K562 (cell line): ENCODE data around the gene USP17L21. TPM values are rescaled to one million over a fixed set of nuclear protein-coding genes. Genes with fewer than 3 reads are reported as not detected.

Source experiments
- polyA plus RNA-seq, 8 experiments: library from polyadenylated mRNA; depleted of rRNA in 4 of 8; stranded (reverse) in 5 of 8; unstranded in 3 of 8; fragments of >200 nt; fragmentation: Nextera tagmentation in 2 of 8; fragmentation: Illumina TruSeq in 1 of 8; extraction: Ambion mirVana in 2 of 8; extraction: Trizol in 1 of 8; gene quantifications; 2 replicates each; pipeline versions ENCODE4 v1.2.1 to v1.2.3, GENCODE V29; 2011 to 2014; ENCODE audit warnings: inconsistent platforms in 1 of 8, missing spikeins in 1 of 8
- total RNA-seq, 7 experiments: library from RNA; depleted of rRNA in 6 of 7; stranded (reverse); fragments of >200 nt in 6 of 7; fragmentation: Illumina TruSeq in 2 of 7; extraction: Trizol in 2 of 7; gene quantifications; 2 replicates each; pipeline versions ENCODE4 v1.2.1 to v1.2.3, GENCODE V29; 2011 to 2021; ENCODE audit warnings: low replicate concordance in 1 of 7

Gene USP17L21
- total and polyA plus RNA-seq, 9 of the 15 experiments (the other 6 are each of a cell fraction or from before 2014, with no cell fraction given): not detected

Other genes with a start within 250 kb of the USP17L21 start
Only the 7 nearest of the 20 such genes appear.
- not detected in 2 replicates for gene USP17L13, start 38.0 kb upstream of the USP17L21 start, total RNA-seq (2014; rRNA removed)
- gene USP17L13, start 38.0 kb upstream of the USP17L21 start, total RNA-seq (2014; rRNA removed; fragmentation: Illumina TruSeq; extraction: Trizol): not detected in 2 replicates
- not detected in 2 replicates for gene USP17L13, start 38.0 kb upstream of the USP17L21 start, total RNA-seq (2015; rRNA removed; fragmentation: Illumina TruSeq; extraction: Trizol)
- gene USP17L13, start 38.0 kb upstream of the USP17L21 start, total RNA-seq (2021): not detected in 2 replicates
- not detected in 2 replicates for gene USP17L13, start 38.0 kb upstream of the USP17L21 start, polyA plus RNA-seq (2011; rRNA removed)
- gene USP17L13, start 38.0 kb upstream of the USP17L21 start, polyA plus RNA-seq (2014; fragmentation: Illumina TruSeq; extraction: Trizol): not detected in 2 replicates
- gene USP17L13, start 38.0 kb upstream of the USP17L21 start, polyA plus RNA-seq (2014; fragmentation: Nextera tagmentation; extraction: Ambion mirVana): not detected
- not detected in 2 replicates for gene USP17L13, start 38.0 kb upstream of the USP17L21 start, polyA plus RNA-seq (2014; rRNA removed)
- not detected in 2 replicates for gene USP17L15, start 28.5 kb upstream of the USP17L21 start, total RNA-seq (2014; rRNA removed)
- gene USP17L15, start 28.5 kb upstream of the USP17L21 start, total RNA-seq (2014; rRNA removed; fragmentation: Illumina TruSeq; extraction: Trizol): not detected in 2 replicates
- gene USP17L15, start 28.5 kb upstream of the USP17L21 start, total RNA-seq (2015; rRNA removed; fragmentation: Illumina TruSeq; extraction: Trizol): not detected in 2 replicates
- gene USP17L15, start 28.5 kb upstream of the USP17L21 start, total RNA-seq (2021): not detected in 2 replicates
- not detected in 2 replicates for gene USP17L15, start 28.5 kb upstream of the USP17L21 start, polyA plus RNA-seq (2011; rRNA removed)
- gene USP17L15, start 28.5 kb upstream of the USP17L21 start, polyA plus RNA-seq (2014; fragmentation: Illumina TruSeq; extraction: Trizol): not detected in 2 replicates
- gene USP17L15, start 28.5 kb upstream of the USP17L21 start, polyA plus RNA-seq (2014; fragmentation: Nextera tagmentation; extraction: Ambion mirVana): not detected
- gene USP17L15, start 28.5 kb upstream of the USP17L21 start, polyA plus RNA-seq (2014; rRNA removed): not detected in 2 replicates
- not detected in 2 replicates for gene USP17L17, start 19.0 kb upstream of the USP17L21 start, total RNA-seq (2014; rRNA removed)
- gene USP17L17, start 19.0 kb upstream of the USP17L21 start, total RNA-seq (2014; rRNA removed; fragmentation: Illumina TruSeq; extraction: Trizol): not detected in 2 replicates
- gene USP17L17, start 19.0 kb upstream of the USP17L21 start, total RNA-seq (2015; rRNA removed; fragmentation: Illumina TruSeq; extraction: Trizol): not detected in 2 replicates
- gene USP17L17, start 19.0 kb upstream of the USP17L21 start, total RNA-seq (2021): not detected in 2 replicates
- not detected in 2 replicates for gene USP17L17, start 19.0 kb upstream of the USP17L21 start, polyA plus RNA-seq (2011; rRNA removed)
- not detected in 2 replicates for gene USP17L17, start 19.0 kb upstream of the USP17L21 start, polyA plus RNA-seq (2014; fragmentation: Illumina TruSeq; extraction: Trizol)
- not detected for gene USP17L17, start 19.0 kb upstream of the USP17L21 start, polyA plus RNA-seq (2014; fragmentation: Nextera tagmentation; extraction: Ambion mirVana)
- gene USP17L17, start 19.0 kb upstream of the USP17L21 start, polyA plus RNA-seq (2014; rRNA removed): not detected in 2 replicates
- gene USP17L18, start 14.2 kb upstream of the USP17L21 start, total RNA-seq (2014; rRNA removed): not detected in 2 replicates
- not detected in 2 replicates for gene USP17L18, start 14.2 kb upstream of the USP17L21 start, total RNA-seq (2014; rRNA removed; fragmentation: Illumina TruSeq; extraction: Trizol)
- not detected in 2 replicates for gene USP17L18, start 14.2 kb upstream of the USP17L21 start, total RNA-seq (2015; rRNA removed; fragmentation: Illumina TruSeq; extraction: Trizol)
- not detected in 2 replicates for gene USP17L18, start 14.2 kb upstream of the USP17L21 start, total RNA-seq (2021)
- gene USP17L18, start 14.2 kb upstream of the USP17L21 start, polyA plus RNA-seq (2011; rRNA removed): not detected in 2 replicates
- gene USP17L18, start 14.2 kb upstream of the USP17L21 start, polyA plus RNA-seq (2014; fragmentation: Illumina TruSeq; extraction: Trizol): not detected in 2 replicates
- not detected for gene USP17L18, start 14.2 kb upstream of the USP17L21 start, polyA plus RNA-seq (2014; fragmentation: Nextera tagmentation; extraction: Ambion mirVana)
- not detected in 2 replicates for gene USP17L18, start 14.2 kb upstream of the USP17L21 start, polyA plus RNA-seq (2014; rRNA removed)
- gene USP17L19, start 9.5 kb upstream of the USP17L21 start, total RNA-seq (2014; rRNA removed): not detected in 2 replicates
- not detected in 2 replicates for gene USP17L19, start 9.5 kb upstream of the USP17L21 start, total RNA-seq (2014; rRNA removed; fragmentation: Illumina TruSeq; extraction: Trizol)
- gene USP17L19, start 9.5 kb upstream of the USP17L21 start, total RNA-seq (2015; rRNA removed; fragmentation: Illumina TruSeq; extraction: Trizol): not detected in 2 replicates
- gene USP17L19, start 9.5 kb upstream of the USP17L21 start, total RNA-seq (2021): not detected in 2 replicates
- not detected in 2 replicates for gene USP17L19, start 9.5 kb upstream of the USP17L21 start, polyA plus RNA-seq (2011; rRNA removed)
- gene USP17L19, start 9.5 kb upstream of the USP17L21 start, polyA plus RNA-seq (2014; fragmentation: Illumina TruSeq; extraction: Trizol): not detected in 2 replicates
- gene USP17L19, start 9.5 kb upstream of the USP17L21 start, polyA plus RNA-seq (2014; fragmentation: Nextera tagmentation; extraction: Ambion mirVana): not detected
- gene USP17L19, start 9.5 kb upstream of the USP17L21 start, polyA plus RNA-seq (2014; rRNA removed): not detected in 2 replicates
- not detected in 2 replicates for gene USP17L20, start 4.7 kb upstream of the USP17L21 start, total RNA-seq (2014; rRNA removed)
- gene USP17L20, start 4.7 kb upstream of the USP17L21 start, total RNA-seq (2014; rRNA removed; fragmentation: Illumina TruSeq; extraction: Trizol): not detected in 2 replicates
- not detected in 2 replicates for gene USP17L20, start 4.7 kb upstream of the USP17L21 start, total RNA-seq (2015; rRNA removed; fragmentation: Illumina TruSeq; extraction: Trizol)
- not detected in 2 replicates for gene USP17L20, start 4.7 kb upstream of the USP17L21 start, total RNA-seq (2021)
- not detected in 2 replicates for gene USP17L20, start 4.7 kb upstream of the USP17L21 start, polyA plus RNA-seq (2011; rRNA removed)
- not detected in 2 replicates for gene USP17L20, start 4.7 kb upstream of the USP17L21 start, polyA plus RNA-seq (2014; fragmentation: Illumina TruSeq; extraction: Trizol)
- not detected for gene USP17L20, start 4.7 kb upstream of the USP17L21 start, polyA plus RNA-seq (2014; fragmentation: Nextera tagmentation; extraction: Ambion mirVana)
- not detected in 2 replicates for gene USP17L20, start 4.7 kb upstream of the USP17L21 start, polyA plus RNA-seq (2014; rRNA removed)
- not detected in 2 replicates for gene USP17L22, start 4.7 kb downstream of the USP17L21 start, total RNA-seq (2014; rRNA removed)
- gene USP17L22, start 4.7 kb downstream of the USP17L21 start, total RNA-seq (2014; rRNA removed; fragmentation: Illumina TruSeq; extraction: Trizol): not detected in 2 replicates
- not detected in 2 replicates for gene USP17L22, start 4.7 kb downstream of the USP17L21 start, total RNA-seq (2015; rRNA removed; fragmentation: Illumina TruSeq; extraction: Trizol)
- gene USP17L22, start 4.7 kb downstream of the USP17L21 start, total RNA-seq (2021): not detected in 2 replicates
- gene USP17L22, start 4.7 kb downstream of the USP17L21 start, polyA plus RNA-seq (2011; rRNA removed): not detected in 2 replicates
- not detected in 2 replicates for gene USP17L22, start 4.7 kb downstream of the USP17L21 start, polyA plus RNA-seq (2014; fragmentation: Illumina TruSeq; extraction: Trizol)
- not detected for gene USP17L22, start 4.7 kb downstream of the USP17L21 start, polyA plus RNA-seq (2014; fragmentation: Nextera tagmentation; extraction: Ambion mirVana)
- gene USP17L22, start 4.7 kb downstream of the USP17L21 start, polyA plus RNA-seq (2014; rRNA removed): not detected in 2 replicates